NT2/D1 (cell line): Measurements from ENCODE around the gene PRPS2.

ENCODE experiments used
- SUZ12 ChIP-seq: IDR thresholded peaks from 2 replicates; pipeline ENCODE4 v1.6.1; 2011; ENCODE audit not compliant: insufficient read length, insufficient read depth; ENCODE audit errors: extremely low read depth
- YY1 ChIP-seq: IDR thresholded peaks from 2 replicates; pipeline ENCODE4 v1.6.1; 2011; ENCODE audit not compliant: insufficient read length, insufficient read depth

GRCh38 chrX:12843061-12843667 lies 52.0 kb downstream of the PRPS2 start:
- no peak for TF ChIP-seq YY1
- TF ChIP-seq SUZ12: no peak
